Head of caudate nucleus (tissue), 42 donors: ENCODE measurements around the gene ZFC3H1.

Experiments
- DNase-seq, 42 donors: peaks; one replicate each; pipeline versions ENCODE4 v3.0.0 to v3.0.0-alpha.2; 2020 to 2021; ENCODE audit warnings: mixed read lengths in 7 of 42
- intact Hi-C: fragments of 100-400 bp; cut with DNase I; formaldehyde crosslinking; loops from one replicate; pipeline ENCODE4 v1.15.0; 2022

Gene ZFC3H1

DNA sequence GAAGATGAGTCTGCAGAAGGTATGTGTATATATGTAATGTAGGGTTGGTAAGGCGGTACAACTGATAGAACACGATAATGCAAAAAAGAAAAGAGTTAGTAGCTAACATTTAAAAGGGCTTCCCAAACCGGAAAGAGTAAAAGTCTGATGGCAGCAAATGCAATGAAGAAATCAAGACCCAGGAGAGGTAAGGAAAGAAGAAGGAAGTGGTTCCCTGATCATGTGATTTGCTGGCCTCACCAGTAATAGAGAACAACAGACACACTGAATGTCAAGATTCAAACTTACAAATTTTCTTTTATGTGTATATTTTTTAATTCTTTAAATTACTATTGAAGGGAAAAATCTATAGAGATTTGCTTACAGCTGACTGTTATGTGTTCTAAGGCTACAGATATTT, 18.4 kb downstream of the ZFC3H1 start:
- DNase-seq, result no peak
- intact Hi-C loops, result no loop called here

DNA sequence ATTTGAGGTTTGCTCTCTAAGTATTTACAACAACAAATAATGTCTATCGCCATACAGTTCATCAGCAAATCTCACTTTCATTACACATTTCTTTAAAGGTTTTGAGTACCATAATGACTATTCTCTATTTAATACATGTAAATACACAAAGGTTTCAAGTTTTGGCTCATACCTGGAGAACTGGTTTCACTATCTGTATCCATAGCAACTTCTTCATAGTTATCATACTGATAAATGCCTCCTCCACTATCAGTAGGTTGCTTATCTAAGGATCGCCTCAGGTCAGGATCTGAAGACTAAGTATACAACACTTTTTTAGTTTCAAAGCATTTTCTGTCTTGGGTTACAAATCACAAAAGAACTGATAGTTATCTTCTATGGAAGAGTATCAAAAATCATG, 21.4 kb downstream of the ZFC3H1 start:
- intact Hi-C loops, result no loop called here
- no peak for DNase-seq

DNA sequence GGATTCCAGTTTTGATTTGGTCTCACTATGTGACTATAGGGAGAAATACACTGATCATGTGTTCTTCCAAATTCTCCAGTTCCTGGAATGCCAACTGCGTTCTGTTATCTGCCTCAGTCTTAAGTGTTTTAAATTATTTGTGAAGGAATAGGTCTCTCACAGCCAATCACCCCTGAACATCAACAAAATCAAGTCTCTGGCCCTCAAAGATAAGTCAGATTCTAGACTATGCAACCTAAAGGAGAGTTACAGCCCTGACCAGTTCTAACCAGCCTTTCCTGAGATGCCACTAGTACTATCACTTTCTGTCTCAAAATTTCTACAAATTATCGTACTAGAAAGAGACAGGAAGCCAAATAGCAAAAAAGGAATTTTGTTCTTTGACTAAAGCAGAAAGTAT, 22.3 kb downstream of the ZFC3H1 start:
- intact Hi-C loops, result no loop called here

GRCh38 chr12:71640316-71640715, 23.3 kb downstream of the ZFC3H1 start:
- intact Hi-C loops, result no loop called here
- DNase-seq, result no peak

More for the DNA sequence above, 22.3 kb downstream of the ZFC3H1 start:
- DNase-seq, result no peak

DNA sequence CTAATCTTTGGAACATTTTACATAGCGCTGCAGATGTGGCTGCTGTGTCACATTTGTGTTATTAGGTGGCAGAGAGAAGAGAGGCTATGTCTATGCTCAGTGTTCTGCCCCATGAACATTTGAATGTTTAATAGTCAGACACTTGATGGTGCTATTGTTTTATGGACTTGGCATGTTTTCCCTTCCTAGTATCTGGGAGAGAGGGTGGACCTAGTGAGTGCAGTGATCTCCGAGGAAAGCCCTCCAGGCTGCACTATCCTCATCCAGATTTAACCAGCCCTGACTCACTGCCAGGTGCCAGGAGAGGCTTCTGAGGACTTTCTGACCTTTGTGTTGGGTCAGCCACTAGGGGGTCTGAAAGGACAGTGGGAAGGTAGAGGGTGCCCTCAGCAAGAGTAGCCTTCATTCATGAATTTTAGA, 24.3 kb downstream of the ZFC3H1 start:
- intact Hi-C loops, result loop anchor here (10.0 kb wide), 1 partner anchor 225 kb away; no protein-coding TSS in a partner anchor
- peak in 2 of 42 donors; percentile 9 to 12 for DNase-seq

- no peak for DNase-seq
- intact Hi-C loops, result loop anchor here (10.0 kb wide), 1 partner anchor 224 kb away; no protein-coding TSS in a partner anchor
Measured at GRCh38 chr12:71638499-71638898, 25.1 kb downstream of the ZFC3H1 start.

DNA sequence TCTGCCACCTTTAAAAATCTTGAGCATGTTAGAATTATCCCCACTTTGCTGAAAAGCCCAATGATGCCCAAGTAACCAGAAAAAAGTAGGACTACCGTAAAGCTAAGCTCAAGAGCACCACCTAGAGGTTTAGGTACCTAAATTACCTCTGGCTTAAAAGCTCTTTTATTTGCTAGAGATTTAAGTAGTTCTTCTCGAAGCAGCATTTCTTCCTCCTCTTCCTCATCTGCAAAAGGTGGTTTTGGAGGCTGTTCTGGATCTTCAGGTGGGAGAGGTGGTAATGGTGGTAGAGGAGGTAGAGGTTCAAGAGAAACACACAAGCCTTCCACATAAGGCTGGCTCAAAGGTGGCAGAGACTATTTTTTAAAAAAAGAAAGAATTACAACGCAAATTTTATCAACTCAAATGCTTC, 26.9 kb downstream of the ZFC3H1 start:
- DNase-seq, result peak in 9 of 42 donors; percentile 22 to 67 (median 35)
- intact Hi-C loops, result loop anchor here (10.0 kb wide), 1 partner anchor 222 kb away; no protein-coding TSS in a partner anchor

DNA sequence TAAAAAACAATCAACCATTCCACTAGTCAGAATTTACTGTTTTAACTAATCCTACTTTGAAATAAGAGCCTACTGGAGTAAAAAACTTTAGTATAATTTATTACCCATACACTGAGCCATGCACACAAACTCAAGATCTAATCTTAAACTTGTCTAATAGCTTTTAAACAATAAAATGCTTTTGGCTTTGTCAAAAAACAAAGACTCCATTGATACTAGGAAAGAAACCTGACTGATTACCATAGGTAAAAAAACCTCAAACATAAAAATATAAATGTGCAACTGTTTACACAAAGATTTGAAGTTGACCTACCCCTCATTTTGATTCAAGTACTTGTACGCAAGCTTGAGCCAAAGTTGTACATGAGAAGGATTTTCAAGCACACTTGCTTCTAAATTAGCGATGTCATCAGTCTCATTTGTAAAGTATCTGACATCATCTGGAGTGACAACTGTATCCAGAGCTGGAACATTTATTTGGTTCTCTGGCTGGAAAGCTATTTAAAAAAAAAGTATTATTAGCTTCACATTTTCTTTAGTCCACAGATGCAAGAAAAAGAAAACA, 36.1 kb downstream of the ZFC3H1 start:
- DNase-seq, result no peak
- intact Hi-C loops, result no loop called here

- DNase-seq, result no peak
- intact Hi-C loops, result no loop called here
Measured at GRCh38 chr12:71626768-71627167, 36.9 kb downstream of the ZFC3H1 start.

- no peak for DNase-seq
- intact Hi-C loops, result no loop called here
Measured at GRCh38 chr12:71626098-71626497, 37.5 kb downstream of the ZFC3H1 start.

GRCh38 chr12:71625476-71625875, 38.2 kb downstream of the ZFC3H1 start:
- intact Hi-C loops, result no loop called here
- no peak for DNase-seq

- intact Hi-C loops, result no loop called here
- DNase-seq, result no peak
Measured at GRCh38 chr12:71621938-71622337, 41.7 kb downstream of the ZFC3H1 start.

DNA sequence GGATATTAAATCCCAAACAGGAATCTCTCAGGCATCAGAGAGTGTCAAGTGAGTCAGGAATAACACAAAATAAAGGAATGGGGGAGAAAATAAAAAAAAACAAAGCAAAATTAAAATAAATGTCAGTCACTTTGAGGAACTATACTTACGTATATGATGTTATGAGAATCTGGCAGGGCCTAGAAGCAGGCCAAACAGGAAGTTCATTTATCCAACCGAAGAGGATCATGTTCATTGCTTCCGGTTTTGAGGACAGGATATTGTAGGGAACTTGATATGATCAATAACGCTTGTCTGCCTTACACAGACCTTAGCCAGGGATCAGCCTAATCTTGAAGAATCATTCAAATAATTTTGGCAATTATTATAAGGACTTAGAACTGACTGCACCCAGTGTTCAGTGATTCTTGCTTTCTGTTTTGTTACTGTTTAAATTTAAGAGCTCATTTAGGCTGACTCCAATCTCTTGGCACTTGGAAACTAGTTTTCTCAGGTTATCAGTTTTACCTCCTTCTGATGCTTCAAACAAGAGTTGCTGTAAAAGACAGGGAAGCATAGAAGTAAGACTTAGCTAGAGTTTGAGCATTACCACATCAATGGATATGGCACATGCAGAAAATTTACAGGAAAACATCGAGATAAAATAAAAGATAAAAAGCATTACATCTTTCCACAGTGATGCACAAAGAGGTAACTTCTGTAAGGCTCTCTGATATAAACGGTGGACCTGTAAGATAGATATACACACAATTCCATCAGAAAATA, 53.4 kb downstream of the ZFC3H1 start:
- no peak for DNase-seq
- intact Hi-C loops, result no loop called here

GRCh38 chr12:71607494-71608330, 55.9 kb downstream of the ZFC3H1 start:
- intact Hi-C loops, result no loop called here
- DNase-seq, result peak in 23 of 42 donors; percentile 15 to 65 (median 35)

DNA sequence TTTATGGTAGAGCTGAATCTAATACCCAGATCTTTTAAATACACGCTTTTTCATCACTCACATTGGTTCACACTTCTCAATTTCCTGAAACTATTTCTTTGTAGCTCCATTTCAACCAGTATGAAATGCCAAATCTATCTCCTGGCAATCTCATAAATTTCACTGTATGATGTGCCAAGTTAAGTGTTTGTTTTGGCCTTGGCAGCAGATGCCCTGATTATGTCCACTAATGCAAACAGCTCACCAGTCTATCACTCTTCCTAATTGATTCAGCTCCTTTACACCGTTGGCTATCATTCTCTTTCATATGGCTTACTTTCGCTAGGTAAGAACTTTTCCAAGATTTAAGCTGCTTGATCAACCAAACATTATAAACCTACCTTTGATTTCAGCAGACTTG, 58.6 kb downstream of the ZFC3H1 start:
- intact Hi-C loops, result no loop called here
- no peak for DNase-seq

DNA sequence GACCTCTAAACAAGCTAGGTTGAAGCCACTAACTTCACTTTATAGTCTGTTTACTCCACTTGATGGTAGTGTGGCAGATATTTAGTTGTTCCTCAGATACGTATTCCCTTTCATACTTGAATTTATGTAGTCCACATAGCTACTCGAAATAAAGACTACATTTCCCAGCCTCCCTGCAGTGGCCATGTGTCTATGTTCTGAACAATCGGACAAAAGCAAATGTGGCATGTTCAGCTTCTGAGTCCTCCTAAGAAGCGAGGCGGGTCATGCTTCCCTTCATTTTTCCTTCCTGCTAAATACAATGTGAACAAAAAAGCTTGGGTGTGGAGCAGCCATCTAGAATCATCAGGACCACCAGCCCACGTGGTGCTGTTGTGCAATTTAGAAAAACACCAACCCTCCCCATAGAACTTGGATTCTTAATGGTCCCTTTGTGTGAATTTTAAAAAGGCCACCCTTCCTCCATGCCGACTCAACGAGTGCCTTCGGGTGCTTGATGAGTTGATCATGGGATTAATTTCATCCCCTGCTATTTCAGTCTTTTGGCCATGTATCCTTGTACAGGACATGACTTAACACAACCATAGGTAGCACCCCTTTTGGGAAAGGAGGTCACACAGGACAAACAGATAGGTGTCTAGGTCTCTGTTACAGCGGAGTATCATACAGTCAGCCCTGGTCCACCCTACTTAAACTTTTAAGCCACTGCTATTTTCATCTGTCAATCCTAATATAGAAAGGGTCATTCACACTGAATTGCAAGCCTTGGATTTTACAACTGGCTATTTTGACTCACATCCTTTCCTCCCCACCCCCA, 60.7 kb downstream of the ZFC3H1 start:
- DNase-seq, result peak in 2 of 42 donors; percentile 13 to 35
- intact Hi-C loops, result no loop called here

GRCh38 chr12:71601546-71601945, 62.1 kb downstream of the ZFC3H1 start:
- DNase-seq, result no peak
- intact Hi-C loops, result no loop called here

DNA sequence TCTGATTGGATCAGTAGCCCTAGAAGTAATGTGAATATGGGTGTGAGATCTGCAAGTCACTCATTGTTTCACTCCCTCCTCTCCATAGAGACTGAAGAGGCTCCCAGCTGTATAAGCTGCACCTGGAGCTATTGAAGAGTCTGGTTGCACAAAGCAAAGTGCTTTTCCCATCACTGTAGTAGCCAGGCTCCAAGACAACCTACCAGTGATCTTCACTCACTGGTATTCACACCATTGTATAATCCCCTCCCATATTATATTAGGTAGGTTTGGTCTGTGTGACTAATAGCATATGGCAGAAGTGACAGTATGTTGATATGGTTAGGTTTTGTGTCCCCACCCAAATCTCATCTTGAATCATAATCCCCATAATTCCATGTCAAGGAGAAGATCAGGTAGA, 64.4 kb downstream of the ZFC3H1 start:
- intact Hi-C loops, result no loop called here
- DNase-seq, result no peak
